SK-N-MC (cell line): ENCODE data around the gene RPL18.

ENCODE experiments used
- EZH2 ChIP-seq: fragments of 200-600 bp; sonication (generic); IDR thresholded peaks from one replicate; pipeline ENCODE4 v1.6.1; 2017; ENCODE audit warnings: antibody characterized with exemption
- FOXP2 ChIP-seq: optimal IDR thresholded peaks from 2 replicates; pipeline ENCODE3; 2011; ENCODE audit warnings: mild to moderate bottlenecking, moderate library complexity; ENCODE audit not compliant: insufficient read depth; ENCODE audit errors: extremely low read length, control extremely low read depth
- POLR2AphosphoS5 ChIP-seq: IDR thresholded peaks from 2 replicates; pipeline ENCODE4 v1.6.1; 2012; ENCODE audit warnings: mild to moderate bottlenecking, low read depth, low read length, borderline replicate concordance

GRCh38 chr19:48571378-48572162 is 47.4 kb downstream of the RPL18 start:
- no peak for TF ChIP-seq POLR2AphosphoS5
- no peak for TF ChIP-seq EZH2
- no peak for TF ChIP-seq FOXP2
